HCT116 (cell line): Measurements from ENCODE around the gene CD59. TPM values are rescaled to one million over a fixed set of nuclear protein-coding genes. Genes with fewer than 3 reads are reported as not detected.

Experiments used
- ATAC-seq: fragments of 200-7000 bp; cut with Tn5 transposase; 2 replicates; pipeline ENCODE4 v1.9.1; 2020; ENCODE audit warnings: mild to moderate bottlenecking, moderate library complexity
- BruUV-seq: library from RNA; stranded (reverse); fragments of 400-500 nt; replicated peaks from 2 replicates; lab custom pipeline; 2021; lab: Mats Ljungman, UMichigan
- CTCF ChIA-PET: fragments of 300-600 bp; sonication (Branson Sonifier 250); formaldehyde crosslinking; loops from one replicate; lab custom pipeline; 2021; ENCODE audit warnings: antibody characterized with exemption; lab: Charles Lee
- POLR2A ChIA-PET: fragments of 300-600, 350-600 bp; sonication (Branson Sonifier 250); formaldehyde crosslinking; loops from one replicate; lab custom pipeline; 2021; ENCODE audit warnings: antibody characterized with exemption; lab: Charles Lee
- RAD21 ChIA-PET, 2 experiments: fragments of 300-600 bp; sonication (Branson Sonifier 250); formaldehyde crosslinking; loops; one replicate each; lab custom pipeline; 2023; ENCODE audit warnings: low total read pairs in 2 of 2; ENCODE audit not compliant: uncharacterized antibody in 2 of 2, unreplicated experiment in 2 of 2, low non-redundant PET in 1 of 2; lab: Charles Lee
- DNase-seq: peaks from one replicate; pipeline ENCODE4 v3.0.0-alpha.2; 2010; ENCODE audit warnings: low read depth, low spot score
- H2AFZ ChIP-seq: fragments of 200-600 bp; shearing (Covaris generic), sonication (generic); 2 replicates; pipeline ENCODE4 v1.6.1; 2017; ENCODE audit warnings: low read depth, mixed run types, mixed read lengths, antibody characterized with exemption, low read length; ENCODE audit not compliant: poor library complexity, severe bottlenecking
- H3K27ac ChIP-seq: 2 replicates; pipeline ENCODE4 v1.5.1; 2012; ENCODE audit warnings: low read depth, low read length
- H3K27me3 ChIP-seq: fragments of 200-600 bp; sonication (generic); 2 replicates; pipeline ENCODE4 v1.6.1; 2016; ENCODE audit warnings: mixed run types, low read length, mixed read lengths; ENCODE audit not compliant: insufficient read depth
- H3K36me3 ChIP-seq, 2 experiments: fragments of 200-500 bp in 1 of 2; fragments of 200-600 bp in 1 of 2; sonication (Bioruptor generic) in 1 of 2; sonication (generic) in 1 of 2; 2 replicates each; pipeline versions ENCODE4 v1.5.1 to v1.6.1; 2014 to 2016; ENCODE audit warnings: low read length in 2 of 2, inconsistent platforms in 1 of 2, mixed read lengths in 1 of 2, mixed run types in 1 of 2; ENCODE audit not compliant: insufficient read depth in 2 of 2, control insufficient read depth in 1 of 2
- H3K4me1 ChIP-seq, 2 experiments: fragments of 200-600 bp in 1 of 2; sonication (generic) in 1 of 2; 2 replicates each; pipeline versions ENCODE4 v1.5.1 to v1.6.1; 2012 to 2017; ENCODE audit warnings: low read length in 2 of 2, inconsistent platforms in 1 of 2, mild to moderate bottlenecking in 1 of 2, mixed read lengths in 1 of 2, mixed run types in 1 of 2, moderate library complexity in 1 of 2; ENCODE audit not compliant: insufficient read depth in 2 of 2, control insufficient read depth in 1 of 2
- H3K4me2 ChIP-seq: fragments of 200-600 bp; sonication (generic); 2 replicates; pipeline ENCODE4 v1.6.1; 2017; ENCODE audit warnings: mixed run types, low read length, mixed read lengths
- H3K4me3 ChIP-seq, 2 experiments: fragments of 200-600 bp in 1 of 2; sonication (generic) in 1 of 2; replicated peaks in 1 of 2; 2 replicates each; pipeline ENCODE4 v1.5.1; 2011 to 2016; ENCODE audit warnings: low read length in 2 of 2, control low read depth in 1 of 2, low read depth in 1 of 2, mild to moderate bottlenecking in 1 of 2, mixed read lengths in 1 of 2, mixed run types in 1 of 2
- H3K79me2 ChIP-seq: fragments of 200-600 bp; sonication (generic); 2 replicates; pipeline ENCODE4 v1.6.1; 2017; ENCODE audit warnings: mild to moderate bottlenecking, mixed run types, low read length, moderate library complexity, mixed read lengths; ENCODE audit not compliant: insufficient read depth
- H3K9ac ChIP-seq: fragments of 200-600 bp; sonication (generic); 2 replicates; pipeline ENCODE4 v1.6.1; 2016; ENCODE audit warnings: low read length, mixed read lengths
- H3K9me2 ChIP-seq: fragments of 200-600 bp; sonication (generic), shearing (Covaris generic); 2 replicates; pipeline ENCODE4 v1.6.1; 2017; ENCODE audit warnings: mixed run types, mild to moderate bottlenecking, moderate library complexity; ENCODE audit not compliant: insufficient read depth
- H3K9me3 ChIP-seq, 2 experiments: fragments of 200-500 bp in 1 of 2; fragments of 200-600 bp in 1 of 2; sonication (Bioruptor generic) in 1 of 2; sonication (generic) in 1 of 2; 2 replicates each; pipeline ENCODE4 v1.6.1; 2014 to 2017; ENCODE audit warnings: low read length in 2 of 2, mixed read lengths in 2 of 2, inconsistent platforms in 1 of 2, low read depth in 1 of 2, mild to moderate bottlenecking in 1 of 2, mixed run types in 1 of 2, moderate library complexity in 1 of 2; ENCODE audit not compliant: control insufficient read depth in 1 of 2, insufficient read depth in 1 of 2
- H4K20me1 ChIP-seq: fragments of 200-600 bp; sonication (generic), shearing (Covaris generic); 2 replicates; pipeline ENCODE4 v1.6.1; 2017; ENCODE audit warnings: mixed run types, mild to moderate bottlenecking, moderate library complexity; ENCODE audit not compliant: insufficient read depth
- CBX3 ChIP-seq: IDR thresholded peaks from 2 replicates; pipeline ENCODE4 v1.6.1; 2012; ENCODE audit warnings: low read depth
- ELF1 ChIP-seq: IDR thresholded peaks from 2 replicates; pipeline ENCODE4 v1.6.1; 2012; ENCODE audit warnings: low read depth, borderline replicate concordance
- EZH2phosphoT487 ChIP-seq: fragments of 200-600 bp; IDR thresholded peaks from 2 replicates; pipeline ENCODE4 v1.6.1; 2018; ENCODE audit warnings: antibody characterized with exemption, borderline replicate concordance
- POLR2A ChIP-seq: IDR thresholded peaks from 2 replicates; pipeline ENCODE4 v1.7.0; 2011; ENCODE audit warnings: borderline replicate concordance; ENCODE audit not compliant: insufficient read depth, insufficient read length; ENCODE audit errors: extremely low read depth
- RAD21 ChIP-seq: IDR thresholded peaks from 2 replicates; pipeline ENCODE4 v1.6.1; 2012; ENCODE audit warnings: low read depth, mild to moderate bottlenecking
- SIN3A ChIP-seq: IDR thresholded peaks from 2 replicates; pipeline ENCODE4 v1.6.1; 2012; ENCODE audit warnings: low read depth
- SRF ChIP-seq: IDR thresholded peaks from 2 replicates; pipeline ENCODE4 v1.6.1; 2012; ENCODE audit warnings: low read depth
- TCF7L2 ChIP-seq: IDR thresholded peaks from 2 replicates; pipeline ENCODE4 v1.7.0; 2011; ENCODE audit warnings: borderline replicate concordance, inconsistent platforms; ENCODE audit not compliant: insufficient read depth, insufficient read length; ENCODE audit errors: extremely low read depth
- YY1 ChIP-seq: IDR thresholded peaks from 2 replicates; pipeline ENCODE4 v1.6.1; 2011; ENCODE audit warnings: low read length, low read depth, moderate library complexity, mild to moderate bottlenecking; ENCODE audit not compliant: insufficient replicate concordance; ENCODE audit errors: extremely low read depth
- ZFX ChIP-seq: fragments of 450-650 bp; IDR thresholded peaks from 2 replicates; pipeline ENCODE4 v1.6.1; 2017
- ZNF274 ChIP-seq: fragments of 200-500 bp; sonication (Bioruptor generic); IDR thresholded peaks from 2 replicates; pipeline ENCODE4 v1.6.1; 2014; ENCODE audit warnings: mild to moderate bottlenecking, low read depth, low read length, inconsistent platforms
- intact Hi-C: fragments of 100-400 bp; cut with micrococcal nuclease; formaldehyde crosslinking; loops from 2 replicates; pipeline ENCODE4 v1.10.0; 2022
- total RNA-seq: library from RNA; stranded (reverse); gene quantifications from one replicate; pipeline ENCODE4 v1.2.1, GENCODE V29; 2021; ENCODE audit not compliant: unreplicated experiment
- TF ChIP-seq, protein P1 (sequence below): IDR thresholded peaks from 2 replicates; pipeline ENCODE4 v1.6.1; 2012
- TF ChIP-seq, protein P2 (sequence below), 3 experiments: fragments of 200-600 bp in 1 of 3; sonication (generic) in 1 of 3; IDR thresholded peaks in 2 of 3; conservative IDR thresholded peaks in 1 of 3; 2 replicates each; pipeline ENCODE4 v1.5.1; 2012 to 2017; ENCODE audit warnings: low read depth in 2 of 3, low read length in 2 of 3, antibody characterized with exemption in 1 of 3, borderline replicate concordance in 1 of 3, control low read depth in 1 of 3, mild to moderate bottlenecking in 1 of 3, mixed read lengths in 1 of 3, mixed run types in 1 of 3, moderate library complexity in 1 of 3; ENCODE audit not compliant: insufficient read depth in 1 of 3

Gene CD59
- total RNA-seq, 1 experiment from 2014 or later, result 122 TPM

DNA sequence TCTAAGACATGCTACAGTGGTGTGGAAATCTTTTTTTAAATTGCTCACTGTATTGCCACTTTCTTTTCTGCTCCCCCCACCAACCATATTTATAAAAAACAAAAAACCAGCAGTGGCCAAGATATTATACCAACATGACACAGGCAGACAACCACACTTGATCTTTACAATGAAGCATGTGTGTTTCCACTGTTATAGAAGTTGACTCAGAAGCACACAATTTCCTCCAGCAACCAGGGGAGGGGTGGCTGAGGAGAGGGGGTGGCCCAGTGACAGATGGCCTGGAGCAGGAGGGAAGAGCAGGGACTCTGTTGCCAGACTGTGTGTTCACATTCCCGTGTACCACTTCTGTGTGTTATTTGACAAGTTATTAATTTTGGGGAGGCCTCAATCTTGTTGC, 14.8 kb downstream of the CD59 start:
- no peak for TF ChIP-seq SRF
- TF ChIP-seq ELF1, result no peak
- TF ChIP-seq, protein P1, sequence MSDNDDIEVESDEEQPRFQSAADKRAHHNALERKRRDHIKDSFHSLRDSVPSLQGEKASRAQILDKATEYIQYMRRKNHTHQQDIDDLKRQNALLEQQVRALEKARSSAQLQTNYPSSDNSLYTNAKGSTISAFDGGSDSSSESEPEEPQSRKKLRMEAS, result no peak
- TF ChIP-seq YY1, result no peak
- TF ChIP-seq RAD21, result no peak
- TF ChIP-seq CBX3, result no peak
- TF ChIP-seq ZFX, result no peak
- TF ChIP-seq, protein P2, sequence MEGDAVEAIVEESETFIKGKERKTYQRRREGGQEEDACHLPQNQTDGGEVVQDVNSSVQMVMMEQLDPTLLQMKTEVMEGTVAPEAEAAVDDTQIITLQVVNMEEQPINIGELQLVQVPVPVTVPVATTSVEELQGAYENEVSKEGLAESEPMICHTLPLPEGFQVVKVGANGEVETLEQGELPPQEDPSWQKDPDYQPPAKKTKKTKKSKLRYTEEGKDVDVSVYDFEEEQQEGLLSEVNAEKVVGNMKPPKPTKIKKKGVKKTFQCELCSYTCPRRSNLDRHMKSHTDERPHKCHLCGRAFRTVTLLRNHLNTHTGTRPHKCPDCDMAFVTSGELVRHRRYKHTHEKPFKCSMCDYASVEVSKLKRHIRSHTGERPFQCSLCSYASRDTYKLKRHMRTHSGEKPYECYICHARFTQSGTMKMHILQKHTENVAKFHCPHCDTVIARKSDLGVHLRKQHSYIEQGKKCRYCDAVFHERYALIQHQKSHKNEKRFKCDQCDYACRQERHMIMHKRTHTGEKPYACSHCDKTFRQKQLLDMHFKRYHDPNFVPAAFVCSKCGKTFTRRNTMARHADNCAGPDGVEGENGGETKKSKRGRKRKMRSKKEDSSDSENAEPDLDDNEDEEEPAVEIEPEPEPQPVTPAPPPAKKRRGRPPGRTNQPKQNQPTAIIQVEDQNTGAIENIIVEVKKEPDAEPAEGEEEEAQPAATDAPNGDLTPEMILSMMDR (IDR thresholded peaks at IDR 0.05 in 2 of 3, conservative IDR thresholded peaks at IDR 0.05 in 1 of 3; ENCODE audit: borderline replicate concordance in 1 of 3, insufficient read depth in 1 of 3, low read depth in 2 of 3, low read length in 2 of 3), result no peak
- no peak for TF ChIP-seq SIN3A
- no peak for TF ChIP-seq POLR2A
- no peak for TF ChIP-seq ZNF274
- TF ChIP-seq EZH2phosphoT487, result no peak
- no peak for TF ChIP-seq TCF7L2
- TF ChIP-seq, all 23 proteins: peak for 0
- Histone ChIP-seq H3K4me3 (no peak overlapping the region), H3K4me2 (no peak overlapping the region), H3K27ac (no peak overlapping the region), H4K20me1 (peaks cover 5% of the 10 kb centered on the region; the same call in 1 of the 2 replicates), H3K9me3 (no peaks in the 10 kb centered on the region), H3K9me2 (no peaks in the 10 kb centered on the region), H3K27me3 (no peaks in the 10 kb centered on the region), H2AFZ (no peak overlapping the region), H3K79me2 (peaks cover 82% of the 10 kb centered on the region), H3K9ac (no peak overlapping the region), H3K4me1 (peaks cover 30 to 46% of the 10 kb centered on the region in 2 experiments), H3K36me3 (peaks cover 7 to 17% of the 10 kb centered on the region in 2 experiments; a peak in 3 of 4 replicates)
- DNase-seq, result no peak
- POLR2A ChIA-PET, result no interaction called here
- ATAC-seq, result no peak
- BruUV-seq, result TSS peak; percentile 1
- RAD21 ChIA-PET, result no interaction called here
- intact Hi-C loops, result no loop called here
- CTCF ChIA-PET, result interaction anchor here (1.3 kb wide), 1 partner anchor 21 kb away, joined by 5 read pairs; no protein-coding TSS in a partner anchor
